ENCODE measurements around the gene ALDH2. TPM values are rescaled to one million over a fixed set of nuclear protein-coding genes. Genes with fewer than 3 reads are reported as not detected.

ALDH2 gene
- total and polyA plus RNA-seq, 2 experiments from 2014 or later = 130 to 164 TPM

DNA sequence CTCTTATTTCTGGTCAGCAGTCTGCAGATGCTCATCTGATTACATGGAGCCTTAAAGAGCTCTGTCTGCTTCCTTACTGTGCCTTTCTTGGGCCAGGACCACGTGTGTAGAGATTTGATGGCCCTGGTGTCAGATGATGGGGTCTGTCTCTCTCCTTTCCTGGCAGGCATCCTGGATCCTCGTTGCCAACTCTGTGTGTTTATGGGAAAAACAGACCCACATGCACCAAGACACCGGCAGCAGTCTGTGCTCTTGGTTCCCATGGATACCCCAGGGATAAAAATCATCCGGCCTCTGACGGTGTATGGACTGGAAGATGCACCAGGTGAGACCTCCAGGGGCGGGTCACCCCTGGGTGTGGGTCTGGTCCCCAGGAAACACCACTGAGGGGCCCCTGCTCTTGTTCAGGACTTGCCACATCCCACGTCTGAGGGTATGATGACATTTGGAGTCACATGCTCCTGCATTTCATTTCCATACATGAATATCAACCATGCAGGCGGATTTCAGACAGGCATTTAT is 18.5 kb upstream of the ALDH2 start:
- TF ChIP-seq, protein P1, sequence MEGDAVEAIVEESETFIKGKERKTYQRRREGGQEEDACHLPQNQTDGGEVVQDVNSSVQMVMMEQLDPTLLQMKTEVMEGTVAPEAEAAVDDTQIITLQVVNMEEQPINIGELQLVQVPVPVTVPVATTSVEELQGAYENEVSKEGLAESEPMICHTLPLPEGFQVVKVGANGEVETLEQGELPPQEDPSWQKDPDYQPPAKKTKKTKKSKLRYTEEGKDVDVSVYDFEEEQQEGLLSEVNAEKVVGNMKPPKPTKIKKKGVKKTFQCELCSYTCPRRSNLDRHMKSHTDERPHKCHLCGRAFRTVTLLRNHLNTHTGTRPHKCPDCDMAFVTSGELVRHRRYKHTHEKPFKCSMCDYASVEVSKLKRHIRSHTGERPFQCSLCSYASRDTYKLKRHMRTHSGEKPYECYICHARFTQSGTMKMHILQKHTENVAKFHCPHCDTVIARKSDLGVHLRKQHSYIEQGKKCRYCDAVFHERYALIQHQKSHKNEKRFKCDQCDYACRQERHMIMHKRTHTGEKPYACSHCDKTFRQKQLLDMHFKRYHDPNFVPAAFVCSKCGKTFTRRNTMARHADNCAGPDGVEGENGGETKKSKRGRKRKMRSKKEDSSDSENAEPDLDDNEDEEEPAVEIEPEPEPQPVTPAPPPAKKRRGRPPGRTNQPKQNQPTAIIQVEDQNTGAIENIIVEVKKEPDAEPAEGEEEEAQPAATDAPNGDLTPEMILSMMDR (IDR thresholded peaks at IDR 0.05; ENCODE audit: low read depth, low read length) = no peak
- Histone ChIP-seq H3K9me3 (ENCODE audit: low read depth) (no peaks in the 10 kb centered on the region), H3K4me3 (no peak overlapping the region), H3K4me1 (ENCODE audit: low read depth) (no peaks in the 10 kb centered on the region), H3K36me3 (peaks cover 24% of the 10 kb centered on the region), H3K27me3 (no peaks in the 10 kb centered on the region), H3K27ac (no peak overlapping the region)
- DNase-seq (ENCODE audit: low read depth in 1 of 2, low spot score in 1 of 2) = no peak

GRCh38 chr12:111748867-111749266 is 17.9 kb upstream of the ALDH2 start:
- H3K27me3 ChIP-seq = no peaks in the 10 kb centered on the region
- no peak overlapping the region for H3K27ac ChIP-seq
- DNase-seq (ENCODE audit: low read depth in 1 of 2, low spot score in 1 of 2) = no peak
- no peaks in the 10 kb centered on the region for H3K4me1 ChIP-seq (ENCODE audit: low read depth)
- no peaks in the 10 kb centered on the region for H3K9me3 ChIP-seq (ENCODE audit: low read depth)
- peaks cover 24% of the 10 kb centered on the region for H3K36me3 ChIP-seq
- TF ChIP-seq, protein P1 (IDR thresholded peaks at IDR 0.05; ENCODE audit: low read depth, low read length) = no peak
- H3K4me3 ChIP-seq = no peak overlapping the region

DNA sequence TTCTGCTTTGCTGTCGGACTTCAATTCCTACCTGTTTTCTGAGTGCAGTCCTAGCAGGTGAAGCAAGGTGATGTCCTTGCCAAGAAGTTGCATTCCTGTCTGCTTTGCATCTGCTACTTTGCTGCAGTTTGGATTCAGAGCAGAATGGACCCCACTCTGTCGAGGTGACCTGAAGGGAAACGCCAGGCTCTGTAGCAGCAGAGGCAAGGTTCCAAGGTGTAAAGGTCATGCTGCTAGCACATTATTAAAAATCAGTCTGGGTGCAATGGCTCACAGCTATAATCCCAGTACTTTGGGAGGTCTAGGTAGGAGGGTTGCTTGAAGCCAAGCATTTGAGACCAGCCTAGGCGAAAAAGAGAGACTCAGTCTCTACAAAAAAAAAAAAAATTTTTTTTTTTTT is 17.3 kb upstream of the ALDH2 start:
- Histone ChIP-seq H3K4me1 (ENCODE audit: low read depth) (no peaks in the 10 kb centered on the region), H3K36me3 (peaks cover 24% of the 10 kb centered on the region), H3K9me3 (ENCODE audit: low read depth) (no peaks in the 10 kb centered on the region), H3K4me3 (no peak overlapping the region), H3K27me3 (no peaks in the 10 kb centered on the region), H3K27ac (no peak overlapping the region)
- TF ChIP-seq, protein P1 (IDR thresholded peaks at IDR 0.05; ENCODE audit: low read depth, low read length) = no peak
- DNase-seq (ENCODE audit: low read depth in 1 of 2, low spot score in 1 of 2) = no peak

- H3K4me3 ChIP-seq = no peak overlapping the region
- no peak overlapping the region for H3K27ac ChIP-seq
- H3K4me1 ChIP-seq (ENCODE audit: low read depth) = no peaks in the 10 kb centered on the region
- no peaks in the 10 kb centered on the region for H3K9me3 ChIP-seq (ENCODE audit: low read depth)
- TF ChIP-seq, protein P1 (IDR thresholded peaks at IDR 0.05; ENCODE audit: low read depth, low read length) = peak; percentile 90
- H3K36me3 ChIP-seq = peaks cover 10% of the 10 kb centered on the region
- H3K27me3 ChIP-seq = no peaks in the 10 kb centered on the region
- peak; percentile 79 to 82 for DNase-seq (ENCODE audit: low read depth in 1 of 2, low spot score in 1 of 2)
Measured at GRCh38 chr12:111753144-111753881, 13.4 kb upstream of the ALDH2 start.

- Histone ChIP-seq H3K9me3 (ENCODE audit: low read depth) (no peaks in the 10 kb centered on the region), H3K27ac (no peak overlapping the region), H3K4me3 (no peak overlapping the region), H3K36me3 (peaks cover 2% of the 10 kb centered on the region), H3K4me1 (ENCODE audit: low read depth) (no peaks in the 10 kb centered on the region), H3K27me3 (no peaks in the 10 kb centered on the region)
- TF ChIP-seq, protein P1 (IDR thresholded peaks at IDR 0.05; ENCODE audit: low read depth, low read length) = no peak
- DNase-seq (ENCODE audit: low read depth in 1 of 2, low spot score in 1 of 2) = no peak
Measured at GRCh38 chr12:111754671-111755070, 12.1 kb upstream of the ALDH2 start.

All from cardiac muscle cell (in vitro differentiated cells and primary cell).